HFFc6 (cell line): Measurements from ENCODE around the gene YLPM1. TPM values are rescaled to one million over a fixed set of nuclear protein-coding genes. Genes with fewer than 3 reads are reported as not detected.
"Not testable (repeated sequence)": the region's sequence is repeated elsewhere in the genome, so short reads cannot be mapped to it uniquely, and the experiment has no call there.

Experiments used
- DNase-seq: peaks from one replicate; pipeline ENCODE4 v3.0.0-alpha.2; 2018
- H3K27ac Mint-ChIP-seq: 2 replicates; pipeline ENCODE4 v1.8.0; 2020; ENCODE audit warnings: mild to moderate bottlenecking, mixed read lengths
- H3K27me3 Mint-ChIP-seq: 2 replicates; pipeline ENCODE4 v1.8.0; 2021; ENCODE audit warnings: mild to moderate bottlenecking, moderate library complexity, mixed read lengths; ENCODE audit not compliant: insufficient read depth
- H3K36me3 Mint-ChIP-seq: 2 replicates; pipeline ENCODE4 v1.8.0; 2021; ENCODE audit warnings: low read depth, mixed read lengths
- H3K4me1 Mint-ChIP-seq: 2 replicates; pipeline ENCODE4 v1.8.0; 2020; ENCODE audit warnings: low read depth, mixed read lengths
- H3K4me3 Mint-ChIP-seq: 2 replicates; pipeline ENCODE4 v1.8.0; 2020; ENCODE audit warnings: mild to moderate bottlenecking, moderate library complexity, mixed read lengths
- H3K9me3 Mint-ChIP-seq: 2 replicates; pipeline ENCODE4 v1.8.0; 2020; ENCODE audit warnings: mild to moderate bottlenecking, mixed read lengths
- CTCF ChIP-seq: fragments of 200-600 bp; sonication (generic); IDR thresholded peaks from 2 replicates; pipeline ENCODE4 v1.5.0; 2021; ENCODE audit warnings: antibody characterized with exemption, mild to moderate bottlenecking
- total RNA-seq, 6 experiments: library from RNA; stranded (reverse); fragmentation: NEBNext Ultra II Directional; extraction: Animal tissue kit (Norgen Biotek cat#: 25700); gene quantifications; 2 replicates in 1 of 6; 3 replicates in 5 of 6; pipeline ENCODE4 v1.2.3, GENCODE V29; 2021

YLPM1 gene
- total RNA-seq, 6 experiments from 2014 or later, result 46.0 to 50.8 (median 48.6) TPM

- H3K36me3 Mint-ChIP-seq, result peaks cover 10% of the 10 kb centered on the region; the same call in 1 of the 2 replicates
- peaks cover 16% of the 10 kb centered on the region for H3K9me3 Mint-ChIP-seq
- H3K4me1 Mint-ChIP-seq, result peaks cover 13% of the 10 kb centered on the region; the same call in 1 of the 2 replicates
- H3K27me3 Mint-ChIP-seq, result peaks cover 2% of the 10 kb centered on the region; the same call in 1 of the 2 replicates
- no peak overlapping the region for H3K4me3 Mint-ChIP-seq
- no peak for TF ChIP-seq CTCF
- DNase-seq, result peak; percentile 65
- H3K27ac Mint-ChIP-seq, result no peak overlapping the region
Measured at GRCh38 chr14:74754157-74754556, 9.0 kb upstream of the YLPM1 start.

DNA sequence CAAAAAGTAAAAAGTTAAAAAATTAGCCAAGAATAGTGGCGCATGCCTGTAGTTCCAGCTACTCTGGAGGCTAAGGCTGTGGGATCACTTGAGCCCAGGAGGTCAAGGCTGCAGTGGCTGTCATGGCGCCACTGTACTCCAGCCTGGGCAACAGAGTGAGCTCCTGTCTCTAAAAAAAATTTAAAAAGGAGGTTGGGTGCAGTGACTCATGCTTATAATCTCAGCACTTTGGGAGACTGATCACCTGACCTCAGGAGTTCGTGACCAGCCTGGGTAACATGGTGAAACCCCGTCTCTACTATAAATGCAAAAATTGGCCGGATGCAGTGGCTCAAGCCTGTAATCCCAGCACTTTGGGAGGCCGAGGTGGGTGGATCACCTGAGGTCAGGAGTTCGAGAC, 8.2 kb upstream of the YLPM1 start:
- H3K9me3 Mint-ChIP-seq, result peaks cover 16% of the 10 kb centered on the region
- DNase-seq, result no peak
- H3K36me3 Mint-ChIP-seq, result peaks cover 10% of the 10 kb centered on the region; the same call in 1 of the 2 replicates
- no peak overlapping the region for H3K27ac Mint-ChIP-seq
- H3K27me3 Mint-ChIP-seq, result peaks cover 2% of the 10 kb centered on the region; the same call in 1 of the 2 replicates
- H3K4me3 Mint-ChIP-seq, result no peak overlapping the region
- no peak for TF ChIP-seq CTCF
- peaks cover 13% of the 10 kb centered on the region; the same call in 1 of the 2 replicates for H3K4me1 Mint-ChIP-seq

- peaks cover 16% of the 10 kb centered on the region for H3K9me3 Mint-ChIP-seq
Measured at GRCh38 chr14:74756326-74756725, 6.8 kb upstream of the YLPM1 start.

GRCh38 chr14:74758505-74758904, 4.6 kb upstream of the YLPM1 start:
- not testable (repeated sequence) for H3K27ac Mint-ChIP-seq, H3K9me3 Mint-ChIP-seq, DNase-seq, H3K36me3 Mint-ChIP-seq, H3K27me3 Mint-ChIP-seq, H3K4me3 Mint-ChIP-seq
- peaks cover 25% of the 10 kb centered on the region for H3K4me1 Mint-ChIP-seq

More at GRCh38 chr14:74756326-74756725, 6.8 kb upstream of the YLPM1 start:
- no peak for DNase-seq
- peaks cover 5% of the 10 kb centered on the region; the same call in 1 of the 2 replicates for H3K27me3 Mint-ChIP-seq
- H3K27ac Mint-ChIP-seq, result no peak overlapping the region
- no peak overlapping the region for H3K4me3 Mint-ChIP-seq
- H3K4me1 Mint-ChIP-seq, result peaks cover 13% of the 10 kb centered on the region; the same call in 1 of the 2 replicates
- peaks cover 10% of the 10 kb centered on the region; the same call in 1 of the 2 replicates for H3K36me3 Mint-ChIP-seq
- no peak for TF ChIP-seq CTCF

GRCh38 chr14:74763803-74764531, 851 bp downstream of the YLPM1 start:
- no peak for TF ChIP-seq CTCF
- Mint-ChIP-seq H3K4me3 (peak overlapping the region; percentile 99), H3K36me3 (peaks cover 15% of the 10 kb centered on the region), H3K27ac (peak overlapping the region; percentile 91), H3K27me3 (peaks cover 3% of the 10 kb centered on the region; the same call in 1 of the 2 replicates), H3K9me3 (no peaks in the 10 kb centered on the region), H3K4me1 (peaks cover 48% of the 10 kb centered on the region)
- DNase-seq, result peak; percentile 7

GRCh38 chr14:74765721-74766120, 2.6 kb downstream of the YLPM1 start:
- DNase-seq, result no peak
- H3K4me1 Mint-ChIP-seq, result peaks cover 48% of the 10 kb centered on the region

More at GRCh38 chr14:74765721-74766120, 2.6 kb downstream of the YLPM1 start:
- Mint-ChIP-seq H3K36me3 (peaks cover 15% of the 10 kb centered on the region), H3K9me3 (no peaks in the 10 kb centered on the region), H3K4me3 (peak overlapping the region; percentile 99), H3K27me3 (no peaks in the 10 kb centered on the region), H3K27ac (peak overlapping the region; percentile 34; the same call in 1 of the 2 replicates)
- TF ChIP-seq CTCF, result no peak
